Naive thymus-derived CD8-positive, alpha-beta T cell (primary cell): ENCODE results near the gene TMEM184A. TPM values are rescaled to one million over a fixed set of nuclear protein-coding genes. Genes with fewer than 3 reads are reported as not detected.
A peak's percentile ranks its signal among the peaks of the same experiment; 100 is the strongest.

Experiments
- ATAC-seq, 2 donors: fragments of 150-1000 bp; cut with Tn5 transposase in 1 of 2; sonication (Bioruptor Pico), chemical (Tn5 transposase) in 1 of 2; 1 replicate in 1 of 2; 2 replicates in 1 of 2; pipeline ENCODE4 v1.10.0; 2021; ENCODE audit warnings: mild to moderate bottlenecking in 2 of 2, moderate library complexity in 2 of 2
- POLR2A ChIA-PET: fragments of 350-600 bp; sonication (Branson Sonifier 250); formaldehyde crosslinking; loops from one replicate; lab custom pipeline; 2021; ENCODE audit warnings: antibody characterized with exemption; lab: Charles Lee
- DNase-seq, 10 donors: peaks; one replicate each; pipeline versions ENCODE4 v3.0.0 to v3.0.0-alpha.2; 2020 to 2022
- H3K27ac Mint-ChIP-seq, 10 donors: one replicate each; pipeline ENCODE4 v1.8.0; 2020 to 2022; ENCODE audit warnings: mild to moderate bottlenecking in 10 of 10, mixed read lengths in 10 of 10, moderate library complexity in 4 of 10, inconsistent platforms in 1 of 10
- H3K27me3 Mint-ChIP-seq, 5 donors: one replicate each; pipeline ENCODE4 v1.8.0; 2021 to 2022; ENCODE audit warnings: mixed read lengths in 5 of 5
- H3K36me3 Mint-ChIP-seq, 3 donors: one replicate each; pipeline ENCODE4 v1.8.0; 2020 to 2022; ENCODE audit warnings: mixed read lengths in 3 of 3, mild to moderate bottlenecking in 2 of 3, inconsistent platforms in 1 of 3
- H3K4me1 Mint-ChIP-seq, 4 donors: one replicate each; pipeline ENCODE4 v1.8.0; 2021 to 2022; ENCODE audit warnings: mixed read lengths in 4 of 4
- H3K4me3 Mint-ChIP-seq, 10 donors: one replicate each; pipeline ENCODE4 v1.8.0; 2020 to 2022; ENCODE audit warnings: mild to moderate bottlenecking in 10 of 10, mixed read lengths in 10 of 10, moderate library complexity in 6 of 10, inconsistent platforms in 1 of 10
- H3K9me3 Mint-ChIP-seq, 9 donors: one replicate each; pipeline ENCODE4 v1.8.0; 2020 to 2022; ENCODE audit warnings: mixed read lengths in 9 of 9, mild to moderate bottlenecking in 3 of 9, inconsistent platforms in 1 of 9, moderate library complexity in 1 of 9
- polyA plus RNA-seq, 3 donors: library from polyadenylated mRNA; unstranded; fragments of 300-500 nt; fragmentation: Illumina TruSeq; gene quantifications; one replicate each; pipeline ENCODE4 v1.2.3, GENCODE V29; 2021
- total RNA-seq, 8 experiments: library from RNA in 2 of 8; stranded (reverse) in 2 of 8; gene quantifications; one replicate each; pipeline ENCODE4 v1.2.3 and lab custom pipeline; 2021 to 2026

Gene TMEM184A
- total and polyA plus RNA-seq, 5 experiments from 2014 or later = 0.04 TPM; not detected in 4

- Mint-ChIP-seq H3K36me3 (peaks cover 0 to 5% (median 0%) of the 10 kb centered on the region in 3 donors), H3K27me3 (no peaks in the 10 kb centered on the region), H3K9me3 (no peaks in the 10 kb centered on the region), H3K27ac (no peak overlapping the region), H3K4me3 (no peak overlapping the region), H3K4me1 (peaks cover 12 to 22% (median 20%) of the 10 kb centered on the region in 4 donors)
- ATAC-seq = no peak
- DNase-seq = peak in 1 of 10 donors; percentile 22
- POLR2A ChIA-PET = interaction anchor here (0.6 kb wide), 1 partner anchor 772 kb away, joined by 4 read pairs; no protein-coding TSS in a partner anchor
Measured at GRCh38 chr7:1576521-1577253, 20.7 kb upstream of the TMEM184A start.

- Mint-ChIP-seq H3K4me1 (peaks cover 15 to 31% (median 26%) of the 10 kb centered on the region in 4 donors), H3K36me3 (peaks cover 0 to 5% (median 0%) of the 10 kb centered on the region in 3 donors), H3K27me3 (no peaks in the 10 kb centered on the region), H3K27ac (peak overlapping the region in 2 of 10 donors; percentile 5 to 22), H3K4me3 (no peak overlapping the region), H3K9me3 (no peaks in the 10 kb centered on the region)
- ATAC-seq = no peak
- POLR2A ChIA-PET = no interaction called here
- DNase-seq = no peak
Measured at GRCh38 chr7:1575809-1576208, 19.8 kb upstream of the TMEM184A start.

- no peak for ATAC-seq
- Mint-ChIP-seq H3K27me3 (no peaks in the 10 kb centered on the region), H3K36me3 (peaks cover 0 to 16% (median 0%) of the 10 kb centered on the region in 3 donors), H3K4me3 (peak overlapping the region in 4 of 10 donors; percentile 2 to 88 (median 32)), H3K4me1 (peaks cover 8 to 33% (median 30%) of the 10 kb centered on the region in 4 donors), H3K9me3 (no peaks in the 10 kb centered on the region), H3K27ac (peak overlapping the region in 9 of 10 donors; percentile 2 to 89 (median 35))
- POLR2A ChIA-PET = no interaction called here
- no peak for DNase-seq
Measured at GRCh38 chr7:1572111-1572822, 16.3 kb upstream of the TMEM184A start.

GRCh38 chr7:1569833-1570632 lies 14.0 kb upstream of the TMEM184A start, which contains the start of gene PSMG3:
TSS of gene PSMG3 (minus strand) at chr7:1570032. CDS start at chr7:1569339, 693 bp downstream.
- H3K4me3 Mint-ChIP-seq = peak within 1 kb of the TSS; percentile 78 to 91 (median 86)
- POLR2A ChIA-PET = interaction anchor here (0.5 to 1.8 kb wide), 10 partner anchors 10 to 988 kb away, joined by 3 to 7 read pairs (median 3); partner anchors contain the start of gene EIF3B

GRCh38 chr7:1569440-1569832 lies 13.4 kb upstream of the TMEM184A start:
- POLR2A ChIA-PET = interaction anchor here (0.7 to 1.8 kb wide), 4 partner anchors 30 to 291 kb away, joined by 5 to 7 read pairs (median 6); no protein-coding TSS in a partner anchor
- no peaks in the 10 kb centered on the region for H3K9me3 Mint-ChIP-seq

More at GRCh38 chr7:1569833-1570632, 14.0 kb upstream of the TMEM184A start, which contains the start of gene PSMG3:
- Mint-ChIP-seq H3K4me1 (peaks cover 10 to 33% (median 30%) of the 10 kb centered on the region in 4 donors), H3K36me3 (peaks cover 0 to 30% (median 0%) of the 10 kb centered on the region in 3 donors), H3K27ac (peak within 1 kb of the TSS; percentile 81 to 96 (median 93)), H3K9me3 (no peaks in the 10 kb centered on the region), H3K27me3 (no peaks in the 10 kb centered on the region)
- DNase-seq = peak; percentile 73 to 92 (median 86)
- ATAC-seq = peak; percentile 91 to 94

GRCh38 chr7:1569016-1569415 lies 13.0 kb upstream of the TMEM184A start:
- Mint-ChIP-seq H3K4me1 (peaks cover 10 to 33% (median 30%) of the 10 kb centered on the region in 4 donors), H3K9me3 (no peaks in the 10 kb centered on the region), H3K4me3 (peak overlapping the region; percentile 73 to 86 (median 85)), H3K27me3 (no peaks in the 10 kb centered on the region), H3K36me3 (peaks cover 0 to 30% (median 0%) of the 10 kb centered on the region in 3 donors), H3K27ac (peak overlapping the region; percentile 76 to 93 (median 86))
- DNase-seq = no peak
- no peak for ATAC-seq
- POLR2A ChIA-PET = interaction anchor here (0.7 to 1.8 kb wide), 3 partner anchors 29 to 292 kb away, joined by 3 to 6 read pairs (median 5); no protein-coding TSS in a partner anchor

More at GRCh38 chr7:1569440-1569832, 13.4 kb upstream of the TMEM184A start:
- peak overlapping the region; percentile 76 to 93 (median 86) for H3K27ac Mint-ChIP-seq
- ATAC-seq (peak in 1 of 2 donors; percentile 31), DNase-seq (no peak)
- no peaks in the 10 kb centered on the region for H3K27me3 Mint-ChIP-seq
- H3K4me1 Mint-ChIP-seq = peaks cover 10 to 33% (median 30%) of the 10 kb centered on the region in 4 donors
- H3K4me3 Mint-ChIP-seq = peak overlapping the region; percentile 73 to 86 (median 85)
- H3K36me3 Mint-ChIP-seq = peaks cover 0 to 30% (median 0%) of the 10 kb centered on the region in 3 donors

GRCh38 chr7:1567896-1568510 lies 12.0 kb upstream of the TMEM184A start:
- DNase-seq = no peak

GRCh38 chr7:1567049-1567771 lies 11.2 kb upstream of the TMEM184A start:
- H3K36me3 Mint-ChIP-seq = peaks cover 0 to 25% (median 0%) of the 10 kb centered on the region in 3 donors
- H3K27ac Mint-ChIP-seq = peak overlapping the region in 5 of 10 donors; percentile 35 to 85 (median 53)
- H3K27me3 Mint-ChIP-seq = no peaks in the 10 kb centered on the region
- DNase-seq (no peak), ATAC-seq (no peak)
- H3K4me3 Mint-ChIP-seq = peak overlapping the region in 3 of 10 donors; percentile 37 to 55 (median 54)
- POLR2A ChIA-PET = no interaction called here
- peaks cover 8 to 30% (median 27%) of the 10 kb centered on the region in 4 donors for H3K4me1 Mint-ChIP-seq
- H3K9me3 Mint-ChIP-seq = no peaks in the 10 kb centered on the region

More at GRCh38 chr7:1567896-1568510, 12.0 kb upstream of the TMEM184A start:
- peaks cover 8 to 33% (median 30%) of the 10 kb centered on the region in 4 donors for H3K4me1 Mint-ChIP-seq
- H3K4me3 Mint-ChIP-seq = peak overlapping the region in 6 of 10 donors; percentile 30 to 60 (median 42)
- peaks cover 0 to 30% (median 0%) of the 10 kb centered on the region in 3 donors for H3K36me3 Mint-ChIP-seq
- no peaks in the 10 kb centered on the region for H3K27me3 Mint-ChIP-seq
- POLR2A ChIA-PET = interaction anchor here (1.1 kb wide), 1 partner anchor 63 kb away, joined by 3 read pairs; no protein-coding TSS in a partner anchor
- H3K27ac Mint-ChIP-seq = peak overlapping the region in 3 of 10 donors; percentile 56 to 63 (median 57)
- no peaks in the 10 kb centered on the region for H3K9me3 Mint-ChIP-seq
- ATAC-seq = no peak

GRCh38 chr7:1566687-1567048 lies 10.7 kb upstream of the TMEM184A start:
- H3K27ac Mint-ChIP-seq = peak overlapping the region in 1 of 10 donors; percentile 85
- DNase-seq = no peak

GRCh38 chr7:1564603-1565022 lies 8.6 kb upstream of the TMEM184A start:
- H3K9me3 Mint-ChIP-seq = no peaks in the 10 kb centered on the region
- H3K27me3 Mint-ChIP-seq = no peaks in the 10 kb centered on the region
- DNase-seq = no peak
- no peak overlapping the region for H3K4me3 Mint-ChIP-seq
- peaks cover 8 to 21% (median 13%) of the 10 kb centered on the region in 4 donors for H3K4me1 Mint-ChIP-seq
- peak overlapping the region in 2 of 10 donors; percentile 5 to 37 for H3K27ac Mint-ChIP-seq
- POLR2A ChIA-PET = no interaction called here
- ATAC-seq = no peak
- H3K36me3 Mint-ChIP-seq = peaks cover 0 to 25% (median 0%) of the 10 kb centered on the region in 3 donors

More at GRCh38 chr7:1566687-1567048, 10.7 kb upstream of the TMEM184A start:
- H3K27me3 Mint-ChIP-seq = no peaks in the 10 kb centered on the region
- peaks cover 0 to 25% (median 0%) of the 10 kb centered on the region in 3 donors for H3K36me3 Mint-ChIP-seq
- no peaks in the 10 kb centered on the region for H3K9me3 Mint-ChIP-seq
- POLR2A ChIA-PET = no interaction called here
- no peak for ATAC-seq
- peak overlapping the region in 1 of 10 donors; percentile 37 for H3K4me3 Mint-ChIP-seq
- H3K4me1 Mint-ChIP-seq = peaks cover 11 to 27% (median 22%) of the 10 kb centered on the region in 4 donors
